ENCODE data around the gene ZNF138.
"Not testable (repeated sequence)": the region's sequence is repeated elsewhere in the genome, so short reads cannot be mapped to it uniquely, and the experiment has no call there.

The ZNF138 gene

DNA sequence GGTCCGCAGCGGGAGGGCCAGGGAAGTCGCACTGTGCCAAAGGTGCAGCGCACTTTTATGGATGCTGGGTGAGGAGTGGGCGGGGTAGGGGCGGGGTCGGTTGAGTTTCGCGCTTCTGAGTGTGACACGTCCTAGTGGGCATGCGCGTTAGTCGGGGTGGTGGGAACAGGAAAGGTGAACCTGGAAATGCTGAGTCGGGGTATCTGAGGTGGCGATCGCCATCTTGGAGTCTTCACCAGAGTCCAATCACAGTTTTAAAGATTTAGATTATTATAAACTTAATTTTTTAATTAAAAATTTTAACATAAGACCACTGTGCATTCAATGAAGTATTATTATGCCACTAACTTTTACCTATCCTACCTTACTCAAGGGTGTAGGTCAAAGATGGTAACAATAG, 45.7 kb downstream of the ZNF138 start:
- DNase-seq = no peak

DNA sequence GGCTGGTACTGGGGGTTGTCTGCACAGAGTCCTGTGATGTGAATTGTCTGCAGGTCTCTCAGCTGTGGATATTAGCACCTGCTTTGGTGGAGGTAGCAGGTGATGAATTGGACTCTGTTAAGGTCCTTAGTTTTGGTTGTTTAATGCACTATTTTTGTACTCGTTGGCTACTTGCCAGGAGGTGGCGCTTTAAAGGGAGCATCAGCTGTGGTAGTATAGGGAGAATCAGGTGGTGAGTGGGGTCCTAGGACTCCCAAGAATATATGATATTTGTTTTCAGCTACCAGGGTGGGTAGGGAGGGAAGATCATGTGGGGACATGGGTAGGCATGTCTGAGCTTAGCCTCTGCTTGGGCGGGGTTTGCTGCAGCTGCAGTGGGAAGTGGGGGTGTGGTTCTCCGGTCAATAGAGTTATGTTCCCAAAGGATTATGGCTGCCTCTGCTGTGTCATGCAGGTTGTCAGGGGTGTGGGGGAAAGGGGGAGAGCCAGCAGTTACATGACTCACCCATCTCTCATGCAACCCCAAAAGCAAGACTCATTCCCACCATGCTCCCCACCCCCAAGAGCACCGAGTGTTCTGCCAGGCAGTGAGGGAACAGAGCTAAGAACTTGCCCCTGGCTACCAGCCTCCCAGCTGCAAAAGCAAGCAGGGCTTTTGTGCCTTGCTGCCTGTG, 55.2 kb downstream of the ZNF138 start:
- no peak for DNase-seq

DNA sequence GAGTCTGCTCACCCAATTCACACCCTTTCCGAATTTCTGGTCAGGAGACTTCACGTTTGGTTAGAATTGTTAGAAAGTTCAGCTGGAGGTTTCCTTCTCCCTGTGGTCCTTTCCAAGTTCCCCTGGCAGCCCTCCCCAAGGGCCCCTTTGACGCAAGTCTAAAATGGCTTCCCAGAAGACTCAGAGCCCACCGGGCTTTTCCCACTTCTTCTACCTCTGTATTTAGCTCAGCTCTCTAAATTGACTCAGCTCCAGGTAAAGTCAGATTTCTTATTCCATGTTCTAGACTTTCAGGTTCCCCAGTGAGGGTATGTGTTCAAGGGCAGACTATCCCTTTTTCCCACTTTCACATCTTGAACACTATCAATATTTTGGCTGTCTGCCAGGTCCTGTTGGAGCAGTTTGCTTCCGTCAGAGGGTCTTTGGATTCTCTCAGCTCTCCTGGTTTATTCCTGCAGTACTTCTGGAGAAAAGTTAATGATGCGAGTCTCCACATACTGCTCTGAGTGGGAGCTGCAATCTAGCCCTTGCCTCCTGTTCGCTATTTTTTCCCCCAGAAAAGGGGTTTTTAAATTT, 55.8 kb downstream of the ZNF138 start:
- DNase-seq = no peak

DNA sequence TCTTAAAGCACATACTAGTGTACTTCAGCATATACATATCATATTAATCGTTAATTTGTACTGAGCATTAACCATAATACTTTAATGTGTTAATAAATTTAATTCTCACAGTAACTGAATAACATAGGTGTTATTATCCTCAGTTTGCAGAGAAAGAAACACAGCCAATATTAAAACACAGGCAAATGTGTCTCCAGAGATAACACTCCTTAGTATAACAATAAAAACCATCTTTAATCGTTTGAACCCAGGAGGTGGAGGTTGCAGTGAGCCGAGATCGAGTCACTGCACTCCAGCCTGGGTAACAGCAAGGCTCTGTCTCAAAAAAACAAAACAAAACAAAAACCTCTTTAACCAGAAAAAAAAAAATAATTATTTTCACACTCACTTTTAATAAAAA, 59.5 kb downstream of the ZNF138 start:
- no peak for DNase-seq

DNA sequence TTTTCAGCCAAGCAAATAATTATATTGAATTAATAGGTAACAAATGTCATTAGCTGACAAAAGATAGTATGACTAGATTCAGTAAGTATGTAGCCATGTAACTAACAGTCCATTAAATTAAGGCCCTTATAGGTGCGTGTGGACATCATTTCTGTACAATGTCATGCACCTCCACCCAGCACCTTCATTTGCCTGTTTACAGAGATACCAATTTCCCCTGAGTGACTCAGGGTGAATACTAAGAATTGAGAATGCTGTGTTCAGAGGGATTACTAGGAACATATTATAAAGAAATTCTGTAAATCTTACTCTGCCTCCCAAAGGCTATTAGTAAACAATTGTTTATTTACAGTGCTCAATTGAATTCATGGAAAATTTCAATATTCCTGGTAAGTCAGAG, 60.7 kb downstream of the ZNF138 start:
- DNase-seq = no peak

DNA sequence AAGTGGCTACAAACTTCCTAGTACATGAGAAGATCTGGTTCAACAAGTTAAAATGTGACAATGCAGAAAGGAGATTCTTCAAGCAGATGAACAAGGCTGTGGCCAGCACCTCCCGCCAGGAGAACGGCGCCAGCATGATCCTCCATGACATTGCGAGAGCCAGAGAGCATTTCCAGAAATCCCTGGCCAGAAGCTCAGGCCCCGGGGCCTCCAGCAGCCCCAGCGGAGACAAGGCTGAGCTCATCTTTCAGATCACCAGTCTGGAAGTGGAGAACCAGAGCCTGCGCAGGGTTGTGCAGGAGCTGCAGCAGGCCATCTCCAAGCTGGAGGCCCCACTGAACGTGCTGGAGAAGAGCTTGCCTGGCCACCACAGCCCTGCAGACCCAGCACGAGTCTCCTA, 68.8 kb downstream of the ZNF138 start:
- DNase-seq = no peak

DNA sequence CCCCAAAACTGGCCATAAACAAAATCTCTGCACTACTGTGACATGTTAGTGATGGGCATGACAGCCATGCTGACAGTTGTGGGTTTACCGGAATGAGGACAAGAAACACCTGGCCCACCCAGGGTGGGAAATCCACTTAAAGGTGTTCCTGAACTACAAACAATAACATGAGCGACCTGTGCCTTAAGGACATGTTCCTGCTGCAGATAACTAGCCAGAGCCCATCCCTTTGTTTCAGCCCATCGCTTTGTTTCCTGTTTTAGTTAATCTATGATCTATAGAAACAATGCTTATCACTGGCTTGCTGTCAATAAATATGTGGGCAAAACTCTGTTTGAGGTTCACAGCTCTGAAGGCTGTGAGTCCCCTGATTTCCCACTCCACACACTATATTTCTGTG, 69.3 kb downstream of the ZNF138 start:
- not testable (repeated sequence) for DNase-seq

DNA sequence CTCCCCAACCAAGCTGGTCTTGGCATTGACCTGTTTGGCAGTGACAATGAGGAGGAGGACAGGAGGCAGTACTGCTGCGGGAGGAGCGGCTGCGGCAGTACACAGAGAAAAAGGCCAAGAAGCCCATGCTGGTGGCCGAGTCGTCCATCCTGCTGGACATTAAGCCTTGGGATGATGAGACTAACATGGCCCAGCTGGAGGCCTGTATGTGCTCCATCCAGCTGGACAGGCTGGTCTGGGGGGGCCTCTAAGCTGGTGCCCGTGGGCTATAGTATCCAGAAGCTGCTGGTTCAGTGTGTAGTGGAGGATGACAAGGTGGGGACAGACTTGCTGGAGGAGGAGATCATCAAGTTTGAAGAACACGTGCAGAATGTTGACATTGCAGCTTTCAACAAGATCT, 69.7 kb downstream of the ZNF138 start:
- no peak for DNase-seq

DNA sequence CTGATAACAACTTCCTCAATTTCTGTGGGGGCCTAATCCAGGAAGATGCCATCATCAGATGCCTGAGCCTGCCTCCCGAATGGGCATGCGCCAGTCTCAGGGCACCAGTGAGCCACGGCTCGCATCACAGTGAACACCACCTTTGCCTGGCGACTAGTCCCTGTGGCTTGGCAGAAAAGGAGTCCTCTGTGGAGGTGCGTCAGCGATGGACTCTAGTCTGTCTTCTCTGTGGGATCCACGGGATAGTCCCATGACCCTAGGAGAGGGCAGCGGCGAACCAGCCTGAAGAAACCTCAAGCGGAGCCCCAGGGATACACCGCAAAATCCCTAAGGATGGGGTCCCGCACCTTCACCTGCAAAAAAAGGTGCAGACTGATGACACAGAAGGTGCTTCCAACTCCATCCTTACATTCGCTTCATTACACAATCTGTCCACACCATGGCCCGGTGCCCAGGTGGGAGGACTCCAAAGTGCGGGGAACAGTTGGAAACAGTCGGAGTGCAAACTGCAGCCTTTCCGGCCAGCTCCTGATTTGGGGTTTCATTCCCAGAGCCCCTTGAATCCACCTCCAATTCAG, 73.7 kb downstream of the ZNF138 start:
- no peak for DNase-seq

DNA sequence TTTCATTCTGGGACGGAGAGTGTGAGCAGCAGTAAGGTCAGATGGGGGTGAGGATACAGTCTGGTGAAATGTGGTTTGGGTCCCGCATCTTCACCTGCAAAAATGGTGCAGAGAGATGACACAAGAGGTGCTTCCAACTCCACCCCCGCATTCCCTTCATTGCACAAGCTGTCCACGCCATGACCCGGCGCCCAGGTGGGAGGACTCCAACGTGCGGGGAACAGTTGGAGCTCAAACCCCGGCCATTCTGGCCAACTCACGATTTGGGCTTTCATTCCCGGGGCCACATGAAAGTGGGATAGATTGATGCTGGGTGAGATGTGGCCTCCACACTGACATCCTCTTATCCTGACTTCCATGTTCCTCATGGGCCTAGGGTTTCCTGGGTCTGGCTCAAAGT, 74.3 kb downstream of the ZNF138 start:
- DNase-seq = no peak

DNA sequence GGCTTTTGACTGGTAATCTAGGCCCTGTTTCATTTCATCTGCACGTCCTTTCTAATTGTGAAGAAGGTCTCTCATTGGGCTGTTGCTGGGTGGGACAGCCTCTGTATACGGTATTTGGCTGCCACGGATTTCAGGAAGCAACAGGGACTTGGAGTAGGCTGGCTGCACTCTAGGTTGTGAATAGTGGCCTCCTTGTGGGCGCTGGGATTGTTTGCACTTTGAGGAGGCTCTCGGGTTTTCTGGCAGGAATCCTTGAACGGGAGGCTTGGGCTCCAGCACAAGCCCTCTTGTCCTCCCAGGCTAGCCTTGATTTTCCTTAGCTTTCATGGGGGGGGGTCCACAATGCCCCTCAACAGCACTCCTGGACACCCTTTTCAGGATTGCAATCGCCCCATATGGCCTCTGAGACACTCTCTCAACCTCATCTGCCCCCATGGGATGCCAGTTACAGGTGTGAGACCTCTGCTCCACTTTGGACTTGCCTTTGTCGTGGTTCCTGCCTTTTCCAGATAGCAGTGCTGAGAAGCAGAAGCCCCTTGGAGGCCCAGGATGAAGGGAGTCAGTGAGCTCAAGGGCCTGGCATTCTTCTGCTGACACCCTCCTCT, 75.0 kb downstream of the ZNF138 start:
- no peak for DNase-seq

DNA sequence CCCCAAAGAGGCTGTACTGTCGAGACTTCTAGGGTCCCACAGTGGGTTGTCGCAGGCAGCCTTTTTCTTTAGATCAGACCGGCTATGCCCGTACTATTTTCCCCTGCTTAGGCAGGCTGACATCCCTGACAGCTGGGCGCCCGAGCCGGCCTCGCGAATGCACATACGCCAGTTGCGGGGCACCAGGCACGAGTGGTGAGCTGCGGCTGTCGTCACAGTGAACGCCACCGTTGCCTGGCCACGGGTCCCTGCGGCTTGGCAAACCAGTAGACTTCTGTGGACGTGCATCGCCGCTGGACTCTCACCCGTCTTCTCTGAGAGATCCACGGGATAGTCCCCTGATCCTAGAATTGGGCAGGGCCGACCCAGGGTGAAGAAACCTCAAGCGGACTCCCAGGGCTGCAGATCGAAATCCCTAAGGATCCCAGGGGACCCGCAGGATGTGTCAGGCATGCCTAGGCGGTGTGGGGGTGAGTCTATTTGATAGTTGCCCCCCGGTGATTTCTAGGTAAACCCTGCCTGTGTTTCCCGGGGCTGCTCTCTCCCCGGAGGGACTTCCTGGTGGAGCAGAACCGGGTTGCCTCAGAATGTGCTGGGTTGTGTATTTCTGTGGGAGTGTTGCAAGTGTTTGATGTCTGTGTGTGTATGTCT, 75.8 kb downstream of the ZNF138 start:
- no peak for DNase-seq

DNA sequence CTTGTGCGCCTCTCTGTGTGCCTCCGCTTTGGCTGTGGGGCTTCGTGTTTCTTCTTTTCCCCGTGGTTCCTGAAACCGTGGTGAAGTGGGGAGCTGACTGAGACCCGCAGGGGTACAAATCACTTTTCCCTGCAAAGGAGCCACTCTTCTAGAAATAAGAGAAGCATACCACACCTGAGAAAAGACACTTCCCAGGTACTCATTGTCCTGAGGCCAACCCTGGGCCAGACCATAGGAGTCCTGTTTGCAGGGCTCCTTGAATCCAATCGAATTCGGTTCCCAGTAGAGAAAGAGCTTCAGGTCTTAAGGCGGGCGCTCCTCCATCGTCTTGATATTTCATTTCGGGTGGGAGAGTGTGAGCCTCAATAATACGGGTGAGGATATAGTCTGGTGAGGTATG, 76.4 kb downstream of the ZNF138 start:
- DNase-seq = no peak

DNA sequence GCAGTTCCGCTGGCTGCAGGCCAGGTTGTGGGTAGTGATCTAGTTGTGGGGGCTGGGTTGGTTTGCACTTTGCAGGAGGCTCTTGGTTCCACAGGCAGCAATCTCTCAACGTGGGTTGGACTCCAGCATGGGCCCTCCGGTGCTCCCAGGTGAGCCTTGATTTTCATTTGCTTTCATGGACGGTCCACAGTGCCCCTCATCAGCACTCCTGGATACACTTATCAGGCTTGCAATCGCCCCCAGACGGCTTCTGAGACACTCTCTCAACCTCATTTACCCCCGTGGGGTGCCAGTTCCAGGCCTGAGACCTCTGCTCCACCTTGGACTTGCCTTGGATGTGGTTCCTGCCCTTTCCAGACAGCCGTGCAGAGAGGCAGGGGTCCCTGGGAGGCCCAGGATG, 77.5 kb downstream of the ZNF138 start:
- no peak for DNase-seq

DNA sequence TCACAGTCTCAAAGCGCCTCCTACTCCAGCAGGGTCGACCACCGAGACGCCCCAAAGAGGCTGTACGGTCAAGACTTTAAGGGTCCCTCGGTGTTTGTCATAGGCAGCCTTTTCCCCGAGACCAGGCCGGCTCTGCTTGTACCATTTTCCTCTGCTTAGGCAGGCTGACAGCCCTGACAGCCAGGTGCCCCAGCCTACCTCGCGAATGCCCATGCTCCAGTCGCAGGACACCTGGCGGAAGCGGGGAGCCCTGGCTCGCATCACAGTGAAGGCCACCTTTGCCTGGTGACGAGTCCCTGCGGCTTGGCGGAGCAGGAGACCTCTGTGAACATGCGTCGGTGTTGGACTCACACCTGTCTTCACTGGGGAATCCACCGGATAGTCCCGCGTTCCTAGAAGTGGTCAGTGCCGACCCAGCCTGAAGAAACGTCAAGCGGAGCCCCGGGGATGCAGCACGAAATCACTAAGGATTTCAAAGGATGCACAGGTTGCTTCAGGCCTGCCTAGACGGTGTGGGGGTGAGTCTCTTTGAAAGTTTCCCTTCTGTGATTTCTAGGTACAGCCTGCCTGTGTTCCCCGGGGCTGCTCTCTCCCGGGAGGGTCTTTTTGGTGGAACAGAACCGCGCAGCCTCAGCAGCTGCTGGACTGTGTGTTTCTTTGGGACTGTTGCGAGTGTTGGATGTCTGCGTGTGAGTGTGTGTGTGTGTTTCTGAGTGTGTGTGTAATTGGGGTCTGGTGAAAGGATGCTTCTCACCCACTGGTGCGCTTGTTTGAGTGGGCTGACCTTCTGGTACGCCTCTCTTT, 78.3 kb downstream of the ZNF138 start:
- DNase-seq = no peak

DNA sequence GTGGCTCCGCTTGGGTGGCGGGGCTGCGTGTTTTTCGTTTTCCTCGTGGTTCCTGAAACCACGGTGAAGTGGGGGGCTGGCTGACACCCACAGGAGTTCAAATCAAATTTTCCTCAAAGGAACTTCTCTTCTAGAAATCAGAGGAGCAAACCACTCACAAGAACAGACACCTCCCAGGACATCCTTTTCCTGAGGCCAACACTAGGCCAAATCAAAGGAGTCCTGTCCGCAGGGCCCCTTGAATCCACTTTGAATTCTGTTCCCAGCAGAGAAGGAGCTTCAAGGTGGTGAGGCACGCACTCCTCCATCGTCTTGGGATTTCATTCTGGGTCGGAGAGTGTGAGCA, 78.9 kb downstream of the ZNF138 start:
- DNase-seq = no peak

DNA sequence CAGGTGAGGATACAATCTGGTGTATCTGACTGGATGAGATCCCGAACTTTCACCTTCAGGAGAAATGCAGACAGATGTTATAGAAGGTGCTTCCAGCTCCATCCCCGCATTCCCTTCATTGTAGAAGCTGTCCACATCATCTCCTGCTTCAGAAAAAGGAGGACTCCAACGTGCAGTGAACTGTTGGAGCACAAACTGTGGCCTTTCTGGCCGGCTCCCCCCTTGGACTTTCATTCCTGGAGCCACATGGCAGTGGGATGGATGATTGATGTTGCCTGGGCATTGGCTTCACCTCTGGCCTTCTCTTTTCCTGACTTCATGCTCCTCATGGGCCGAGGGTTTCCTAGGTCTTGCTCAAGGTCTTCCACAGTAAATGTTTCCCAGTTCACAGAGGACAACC, 79.3 kb downstream of the ZNF138 start:
- DNase-seq = no peak

DNA sequence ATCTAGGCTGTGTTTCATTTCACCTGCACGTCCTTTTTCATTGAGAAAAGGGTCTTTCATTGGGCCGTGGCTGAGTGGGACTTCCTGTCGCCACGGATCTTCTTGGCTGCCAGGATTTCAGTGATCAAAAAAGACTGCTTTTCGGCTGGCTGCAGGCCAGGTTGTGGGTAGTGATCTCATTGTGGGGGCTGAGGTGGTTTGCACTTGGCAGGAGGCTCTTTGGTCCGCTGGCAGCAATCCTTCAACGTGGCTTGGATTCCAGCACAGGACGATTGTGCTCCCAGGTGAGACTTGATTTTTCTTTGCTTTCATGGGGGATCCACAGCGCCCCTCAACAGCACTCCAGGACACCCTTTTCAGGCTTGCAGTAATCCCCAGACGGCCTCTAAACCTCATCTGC, 79.9 kb downstream of the ZNF138 start:
- no peak for DNase-seq

DNA sequence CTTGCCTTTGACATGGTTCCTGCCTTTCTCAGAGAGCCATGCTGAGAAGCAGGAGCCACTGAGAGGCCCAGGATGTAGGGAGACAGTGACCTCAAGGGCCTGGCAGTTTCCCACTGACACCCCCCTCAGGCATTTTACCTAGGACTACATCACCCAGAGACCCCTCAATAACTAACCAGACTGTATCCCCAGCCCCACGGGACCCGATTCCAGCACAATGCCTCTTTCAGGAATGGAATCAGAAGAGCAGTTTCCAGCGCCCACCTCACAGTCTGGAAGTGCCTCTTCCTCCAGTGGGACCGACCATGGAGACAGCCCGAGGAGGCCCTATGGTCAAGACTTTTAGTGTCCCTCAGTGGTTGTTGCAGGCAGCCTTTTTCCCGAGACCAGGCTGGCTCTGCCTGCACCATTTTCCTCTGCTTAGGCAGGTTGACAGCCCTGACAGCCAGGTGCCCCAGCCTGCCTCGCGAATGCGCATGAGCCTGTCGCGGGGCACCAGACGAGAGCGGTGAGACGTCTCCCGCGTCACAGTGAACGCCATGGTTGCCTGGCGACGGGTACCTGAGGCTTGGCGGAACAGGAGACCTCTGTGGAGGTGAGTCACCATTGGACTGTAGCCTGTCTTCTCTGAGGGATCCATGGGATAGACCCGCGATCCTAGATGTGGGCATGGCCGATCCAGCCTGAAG, 80.5 kb downstream of the ZNF138 start:
- no peak for DNase-seq

DNA sequence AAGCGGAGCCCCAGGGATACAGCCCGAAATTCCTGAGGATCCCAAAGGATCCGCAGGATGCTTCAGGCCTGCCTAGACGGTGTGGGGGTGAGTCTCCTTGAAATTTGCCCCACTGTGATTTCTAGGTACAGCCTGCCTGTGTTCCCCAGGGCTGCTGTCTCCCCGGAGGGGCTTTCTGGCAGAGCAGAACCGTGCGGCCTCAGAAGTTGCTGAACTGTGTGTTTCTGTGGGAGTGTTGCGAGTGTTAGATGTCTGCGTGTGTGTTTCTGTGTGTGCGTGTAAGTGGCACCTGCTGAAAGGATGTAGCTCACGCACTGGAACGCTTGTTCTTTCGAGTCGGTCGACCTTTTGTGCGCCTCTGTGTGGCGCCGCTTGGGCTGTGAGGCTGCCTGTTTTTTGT, 81.0 kb downstream of the ZNF138 start:
- no peak for DNase-seq

DNA sequence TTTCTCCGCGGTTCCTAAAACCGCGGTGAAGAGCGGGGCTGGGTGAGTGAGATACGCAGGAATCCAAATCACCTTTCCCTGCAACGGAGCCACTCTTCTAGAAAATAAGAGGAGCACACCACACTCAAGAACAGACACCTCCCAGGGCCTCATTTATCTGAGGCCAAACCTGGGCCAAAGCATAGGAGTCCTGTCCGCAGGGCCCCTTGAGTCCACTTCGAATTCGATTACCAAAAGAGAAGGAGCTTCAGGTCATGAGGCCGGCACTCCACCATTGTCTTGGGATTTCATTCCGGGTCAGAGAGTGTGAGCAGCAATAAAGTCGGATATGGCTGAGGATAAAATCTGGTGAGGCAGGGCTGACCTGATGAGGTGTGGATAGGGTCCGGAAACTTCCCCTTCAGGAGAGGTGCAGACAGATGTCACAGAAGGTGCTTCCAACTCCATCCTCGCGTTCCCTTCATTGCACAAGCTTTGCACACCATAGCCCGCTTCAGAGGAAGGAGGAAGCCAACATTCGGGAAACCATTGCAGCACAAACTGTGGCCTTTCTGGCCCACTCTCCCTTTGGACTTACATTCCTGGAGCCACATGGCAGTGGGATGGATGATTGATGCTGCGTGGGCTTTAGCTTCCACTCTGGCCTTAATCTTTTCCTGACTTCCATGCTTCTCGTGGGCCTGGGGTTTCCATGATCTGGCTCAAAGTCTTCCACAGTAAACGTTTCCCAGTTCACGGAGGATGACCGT, 81.6 kb downstream of the ZNF138 start:
- no peak for DNase-seq
